Colonic mucosa (tissue), 4 donors: ENCODE data around the gene COMMD3. TPM values are rescaled to one million over a fixed set of nuclear protein-coding genes. Genes with fewer than 3 reads are reported as not detected.

Source experiments
- DNase-seq: peaks from one replicate; pipeline ENCODE4 v3.0.0-alpha.2; 2020
- H3K27ac ChIP-seq: fragments of 200-600 bp; one replicate; pipeline ENCODE4 v1.8.0; 2021
- H3K27me3 ChIP-seq: fragments of 200-600 bp; one replicate; pipeline ENCODE4 v1.8.0; 2021
- H3K36me3 ChIP-seq: fragments of 200-600 bp; one replicate; pipeline ENCODE4 v1.8.0; 2021
- H3K4me1 ChIP-seq: fragments of 200-600 bp; one replicate; pipeline ENCODE4 v1.8.0; 2021; ENCODE audit warnings: mild to moderate bottlenecking
- H3K4me3 ChIP-seq: fragments of 200-600 bp; one replicate; pipeline ENCODE4 v1.8.0; 2021
- H3K9ac ChIP-seq, 2 donors: one replicate each; pipeline ENCODE4 v1.7.0; 2013; ENCODE audit warnings: control low read depth in 2 of 2, low read depth in 2 of 2, low read length in 2 of 2
- H3K9me3 ChIP-seq: fragments of 200-600 bp; one replicate; pipeline ENCODE4 v1.8.0; 2021
- CTCF ChIP-seq: fragments of 200-600 bp; IDR thresholded peaks from one replicate; pipeline ENCODE4 v1.8.0; 2022; ENCODE audit warnings: antibody characterized with exemption, mild to moderate bottlenecking
- intact Hi-C: fragments of 100-400 bp; cut with DNase I; formaldehyde crosslinking; loops from one replicate; pipeline ENCODE4 v1.14.1; 2022
- total RNA-seq, 2 donors: library from RNA; stranded (reverse); fragmentation: NEBNext Ultra II Directional in 1 of 2; extraction: Animal tissue kit (Norgen Biotek cat#: 25700) in 1 of 2; gene quantifications; one replicate each; pipeline ENCODE4 v1.2.1, GENCODE V29; 2021
- donor health status: healthy.
- donor health status: DM: no; HTN: no; CAD: no.
- donor health status: DM: no; HTN: no; CAD: no.

COMMD3 gene
- total RNA-seq, 2 donors from 2014 or later: 41.3 to 45.7 TPM

GRCh38 chr10:22335173-22335933, 19.2 kb downstream of the COMMD3 start:
- Histone ChIP-seq H3K36me3 (no peaks in the 10 kb centered on the region), H3K9ac (peak overlapping the region; percentile 46 to 64), H3K4me1 (peaks cover 20% of the 10 kb centered on the region), H3K4me3 (peak overlapping the region; percentile 36), H3K27me3 (peaks cover 60% of the 10 kb centered on the region), H3K9me3 (no peaks in the 10 kb centered on the region), H3K27ac (no peak overlapping the region)
- TF ChIP-seq CTCF: no peak
- DNase-seq: peak; percentile 53
- intact Hi-C loops: no loop called here

GRCh38 chr10:22338185-22338900, 22.2 kb downstream of the COMMD3 start:
- peaks cover 20% of the 10 kb centered on the region for H3K4me1 ChIP-seq
- intact Hi-C loops: no loop called here
- DNase-seq: no peak

GRCh38 chr10:22338931-22339330, 22.7 kb downstream of the COMMD3 start:
- Histone ChIP-seq H3K36me3 (no peaks in the 10 kb centered on the region), H3K27me3 (peaks cover 76% of the 10 kb centered on the region), H3K4me1 (peaks cover 20% of the 10 kb centered on the region), H3K9me3 (no peaks in the 10 kb centered on the region), H3K27ac (no peak overlapping the region), H3K4me3 (no peak overlapping the region), H3K9ac (no peak overlapping the region)
- TF ChIP-seq CTCF: no peak
- intact Hi-C loops: no loop called here
- DNase-seq: no peak

More at GRCh38 chr10:22338185-22338900, 22.2 kb downstream of the COMMD3 start:
- TF ChIP-seq CTCF: no peak
- Histone ChIP-seq H3K9ac (no peak overlapping the region), H3K27me3 (peaks cover 74% of the 10 kb centered on the region), H3K27ac (no peak overlapping the region), H3K9me3 (no peaks in the 10 kb centered on the region), H3K36me3 (no peaks in the 10 kb centered on the region), H3K4me3 (no peak overlapping the region)

GRCh38 chr10:22339761-22340328, 23.7 kb downstream of the COMMD3 start:
- Histone ChIP-seq H3K9me3 (no peaks in the 10 kb centered on the region), H3K4me1 (peaks cover 15% of the 10 kb centered on the region), H3K9ac (peak overlapping the region in 1 of 2 donors; percentile 43), H3K27ac (peak overlapping the region; percentile 86), H3K27me3 (peaks cover 76% of the 10 kb centered on the region), H3K36me3 (no peaks in the 10 kb centered on the region), H3K4me3 (peak overlapping the region; percentile 78)
- TF ChIP-seq CTCF: no peak
- intact Hi-C loops: loop anchor here (10.0 kb wide), 1 partner anchor 85 kb away; no protein-coding TSS in a partner anchor
- DNase-seq: no peak

- peak; percentile 66 for DNase-seq
- Histone ChIP-seq H3K4me1 (peaks cover 10% of the 10 kb centered on the region), H3K27ac (peak overlapping the region; percentile 86), H3K36me3 (no peaks in the 10 kb centered on the region), H3K4me3 (peak overlapping the region; percentile 78), H3K27me3 (peaks cover 76% of the 10 kb centered on the region), H3K9ac (peak overlapping the region; percentile 43 to 93), H3K9me3 (no peaks in the 10 kb centered on the region)
- no peak for TF ChIP-seq CTCF
- intact Hi-C loops: loop anchor here (10.0 kb wide), 1 partner anchor 86 kb away; no protein-coding TSS in a partner anchor
Observed at GRCh38 chr10:22340329-22341189, 24.4 kb downstream of the COMMD3 start.
